GM23338 (cell line): ENCODE measurements around the gene CD53. TPM values are rescaled to one million over a fixed set of nuclear protein-coding genes. Genes with fewer than 3 reads are reported as not detected.

ENCODE experiments used
- ATAC-seq: fragments of 200-7000 bp; cut with Tn5 transposase; 3 replicates; pipeline ENCODE4 v1.9.1; 2020
- DNase-seq: peaks from one replicate; pipeline ENCODE4 v3.0.0-alpha.2; 2015; ENCODE audit warnings: low spot score
- H2AFZ ChIP-seq: fragments of 200-600 bp; sonication (generic); 2 replicates; pipeline ENCODE4 v1.8.0; 2016; ENCODE audit warnings: antibody characterized with exemption, mild to moderate bottlenecking, moderate library complexity
- H3F3A ChIP-seq: fragments of 200-600 bp; sonication (generic); replicated peaks from 2 replicates; pipeline ENCODE4 v1.8.0; 2017; ENCODE audit warnings: antibody characterized with exemption, mixed run types, low read depth
- H3K27ac ChIP-seq: fragments of 200-600 bp; sonication (generic); 2 replicates; pipeline ENCODE4 v1.6.1; 2016; ENCODE audit warnings: low read depth
- H3K27me3 ChIP-seq: fragments of 200-600 bp; sonication (generic); 2 replicates; pipeline ENCODE4 v1.8.0; 2016; ENCODE audit warnings: mild to moderate bottlenecking, mixed run types, moderate library complexity; ENCODE audit not compliant: insufficient read depth
- H3K36me3 ChIP-seq: fragments of 200-600 bp; sonication (generic); 2 replicates; pipeline ENCODE4 v1.8.0; 2016; ENCODE audit warnings: mild to moderate bottlenecking; ENCODE audit not compliant: insufficient read depth
- H3K4me1 ChIP-seq: fragments of 200-600 bp; sonication (generic); 2 replicates; pipeline ENCODE4 v1.8.0; 2016; ENCODE audit warnings: mild to moderate bottlenecking, moderate library complexity; ENCODE audit not compliant: insufficient read depth
- H3K4me2 ChIP-seq: fragments of 200-600 bp; sonication (generic); 2 replicates; pipeline ENCODE4 v1.7.1; 2017; ENCODE audit warnings: mixed run types
- H3K4me3 ChIP-seq: fragments of 200-600 bp; sonication (generic); 2 replicates; pipeline ENCODE4 v1.6.1; 2016; ENCODE audit warnings: mixed run types
- H3K79me2 ChIP-seq: fragments of 200-600 bp; sonication (generic); replicated peaks from 2 replicates; pipeline ENCODE4 v1.8.0; 2017; ENCODE audit warnings: mild to moderate bottlenecking; ENCODE audit not compliant: insufficient read depth
- H3K9me2 ChIP-seq: fragments of 200-600 bp; sonication (generic); 2 replicates; pipeline ENCODE4 v1.8.0; 2017; ENCODE audit not compliant: insufficient read depth
- H4K20me1 ChIP-seq: fragments of 200-600 bp; sonication (generic); replicated peaks from 2 replicates; pipeline ENCODE4 v1.8.0; 2017; ENCODE audit warnings: mild to moderate bottlenecking; ENCODE audit not compliant: insufficient read depth
- H3K27ac Mint-ChIP-seq: 2 replicates; pipeline ENCODE4 v1.8.0; 2020; ENCODE audit warnings: inconsistent platforms, mild to moderate bottlenecking, moderate library complexity, mixed read lengths
- H3K27me3 Mint-ChIP-seq: 3 replicates; pipeline ENCODE4 v1.8.0; 2022; ENCODE audit warnings: low read depth, mild to moderate bottlenecking, moderate library complexity, mixed read lengths, inconsistent platforms; ENCODE audit not compliant: insufficient read depth, poor library complexity
- H3K36me3 Mint-ChIP-seq: 3 replicates; pipeline ENCODE4 v1.8.0; 2021; ENCODE audit warnings: low read depth, mild to moderate bottlenecking, inconsistent platforms, moderate library complexity, mixed read lengths
- H3K4me1 Mint-ChIP-seq: 3 replicates; pipeline ENCODE4 v1.8.0; 2020; ENCODE audit warnings: mild to moderate bottlenecking, inconsistent platforms, mixed read lengths
- H3K4me3 Mint-ChIP-seq: 3 replicates; pipeline ENCODE4 v1.8.0; 2021; ENCODE audit warnings: moderate library complexity, mild to moderate bottlenecking, inconsistent platforms, mixed read lengths
- H3K9me3 Mint-ChIP-seq: 3 replicates; pipeline ENCODE4 v1.8.0; 2020; ENCODE audit warnings: moderate library complexity, mild to moderate bottlenecking, inconsistent platforms, mixed read lengths
- CREB1 ChIP-seq: fragments of 250-450 bp; sonication (Bioruptor Pico); IDR thresholded peaks from 2 replicates; pipeline ENCODE4 v1.5.0; 2020; ENCODE audit warnings: low read depth, mild to moderate bottlenecking, moderate library complexity
- CTCF ChIP-seq, 2 experiments: fragments of 200-600 bp in 1 of 2; sonication (generic) in 1 of 2; conservative IDR thresholded peaks; 2 replicates each; pipeline versions ENCODE4 v1.5.1 to v1.6.1; 2016 to 2017; ENCODE audit warnings: antibody characterized with exemption in 2 of 2, low read depth in 2 of 2, mild to moderate bottlenecking in 2 of 2, moderate library complexity in 1 of 2
- ETS1 ChIP-seq: IDR thresholded peaks from 2 replicates; pipeline ENCODE4 v1.6.1; 2016; ENCODE audit warnings: antibody characterized with exemption
- EZH2 ChIP-seq: fragments of 200-600 bp; sonication (generic); IDR thresholded peaks from one replicate; pipeline ENCODE4 v1.8.0; 2017; ENCODE audit warnings: antibody characterized with exemption, mild to moderate bottlenecking, low read depth; ENCODE audit not compliant: unreplicated experiment
- EZH2phosphoT487 ChIP-seq: fragments of 200-600 bp; sonication (generic); IDR thresholded peaks from one replicate; pipeline ENCODE4 v1.8.1; 2018; ENCODE audit warnings: antibody characterized with exemption; ENCODE audit not compliant: unreplicated experiment
- JUNB ChIP-seq: IDR thresholded peaks from one replicate; pipeline ENCODE4 v1.6.1; 2016; ENCODE audit warnings: antibody characterized with exemption; ENCODE audit not compliant: unreplicated experiment
- NANOG ChIP-seq: IDR thresholded peaks from 2 replicates; pipeline ENCODE4 v1.6.1; 2016; ENCODE audit warnings: antibody characterized with exemption, borderline replicate concordance
- POLR2AphosphoS5 ChIP-seq: IDR thresholded peaks from 2 replicates; pipeline ENCODE4 v1.6.1; 2016; ENCODE audit warnings: antibody characterized with exemption, low read depth
- STAT1 ChIP-seq: IDR thresholded peaks from one replicate; pipeline ENCODE4 v1.6.1; 2016; ENCODE audit warnings: antibody characterized with exemption; ENCODE audit not compliant: unreplicated experiment
- ZNF114 ChIP-seq: fragments of 250-450 bp; sonication (Bioruptor Pico); IDR thresholded peaks from 2 replicates; pipeline ENCODE4 v1.5.0; 2020; ENCODE audit warnings: mild to moderate bottlenecking, moderate library complexity
- ZNF331 ChIP-seq: fragments of 250-450 bp; sonication (Bioruptor Pico); IDR thresholded peaks from 2 replicates; pipeline ENCODE4 v1.5.0; 2020; ENCODE audit warnings: low read depth, mild to moderate bottlenecking, moderate library complexity
- ZNF462 ChIP-seq: fragments of 250-450 bp; sonication (Bioruptor Pico); IDR thresholded peaks from 2 replicates; pipeline ENCODE4 v1.5.0; 2020; ENCODE audit warnings: mild to moderate bottlenecking, moderate library complexity
- polyA plus RNA-seq: library from polyadenylated mRNA; unstranded; fragments of >200 nt; fragmentation: Nextera tagmentation; extraction: Ambion mirVana; gene quantifications from 2 replicates; pipeline ENCODE4 v1.2.1, GENCODE V29; 2016
- total RNA-seq: library from RNA; depleted of rRNA; stranded (reverse); fragments of >200 nt; shearing (Covaris generic); gene quantifications from 2 replicates; pipeline ENCODE4 v1.2.3, GENCODE V29; 2014
- TF ChIP-seq, protein P1 (sequence below): IDR thresholded peaks from one replicate; pipeline ENCODE4 v1.6.1; 2018; ENCODE audit warnings: antibody characterized with exemption; ENCODE audit not compliant: unreplicated experiment

CD53 gene
- total and polyA plus RNA-seq, 2 experiments from 2014 or later = 0.28 to 0.70 TPM

DNA sequence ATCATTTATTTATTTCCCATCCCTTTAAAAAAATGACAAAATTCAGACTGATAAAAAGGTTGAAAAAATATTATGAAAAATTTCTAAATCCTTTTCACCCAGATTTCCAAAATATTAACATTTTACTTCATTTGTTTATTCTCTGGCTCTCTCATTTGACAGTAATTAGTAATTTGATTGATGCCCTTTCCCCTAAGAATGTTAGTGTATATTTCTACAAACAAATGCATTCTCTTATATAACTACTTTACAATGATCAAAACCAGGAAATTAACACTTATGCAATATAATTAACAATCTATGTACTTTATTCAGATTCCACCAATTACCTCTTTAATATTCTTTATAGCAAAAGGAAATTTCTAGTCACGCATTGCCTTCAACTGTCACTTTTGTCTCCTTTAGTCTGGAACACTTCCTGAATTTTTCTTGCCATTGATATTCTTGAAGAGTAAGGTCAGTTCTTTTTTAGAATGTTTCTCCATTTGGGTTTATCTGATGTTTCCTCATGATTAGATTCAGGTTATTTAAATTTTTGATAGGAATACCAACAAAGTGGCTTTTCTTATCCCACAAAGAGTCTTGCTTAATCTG, 3.9 kb downstream of the CD53 start:
- Histone ChIP-seq H3K27ac (no peak overlapping the region), H3F3A (no peaks in the 10 kb centered on the region), H3K36me3 (no peaks in the 10 kb centered on the region), H3K4me2 (no peak overlapping the region), H3K9me2 (no peaks in the 10 kb centered on the region), H3K79me2 (no peaks in the 10 kb centered on the region), H3K27me3 (no peaks in the 10 kb centered on the region), H3K4me1 (no peaks in the 10 kb centered on the region), H2AFZ (no peak overlapping the region), H4K20me1 (no peaks in the 10 kb centered on the region), H3K4me3 (no peak overlapping the region)
- DNase-seq (no peak), ATAC-seq (no peak)
- Mint-ChIP-seq H3K9me3 (no peaks in the 10 kb centered on the region), H3K36me3 (no peaks in the 10 kb centered on the region), H3K4me1 (peaks cover 8% of the 10 kb centered on the region), H3K4me3 (no peak overlapping the region), H3K27me3 (no peaks in the 10 kb centered on the region), H3K27ac (no peak overlapping the region)
- no peak for TF ChIP-seq STAT1
- TF ChIP-seq POLR2AphosphoS5 = no peak
- TF ChIP-seq ETS1 = no peak
- no peak for TF ChIP-seq CREB1
- TF ChIP-seq, protein P1, sequence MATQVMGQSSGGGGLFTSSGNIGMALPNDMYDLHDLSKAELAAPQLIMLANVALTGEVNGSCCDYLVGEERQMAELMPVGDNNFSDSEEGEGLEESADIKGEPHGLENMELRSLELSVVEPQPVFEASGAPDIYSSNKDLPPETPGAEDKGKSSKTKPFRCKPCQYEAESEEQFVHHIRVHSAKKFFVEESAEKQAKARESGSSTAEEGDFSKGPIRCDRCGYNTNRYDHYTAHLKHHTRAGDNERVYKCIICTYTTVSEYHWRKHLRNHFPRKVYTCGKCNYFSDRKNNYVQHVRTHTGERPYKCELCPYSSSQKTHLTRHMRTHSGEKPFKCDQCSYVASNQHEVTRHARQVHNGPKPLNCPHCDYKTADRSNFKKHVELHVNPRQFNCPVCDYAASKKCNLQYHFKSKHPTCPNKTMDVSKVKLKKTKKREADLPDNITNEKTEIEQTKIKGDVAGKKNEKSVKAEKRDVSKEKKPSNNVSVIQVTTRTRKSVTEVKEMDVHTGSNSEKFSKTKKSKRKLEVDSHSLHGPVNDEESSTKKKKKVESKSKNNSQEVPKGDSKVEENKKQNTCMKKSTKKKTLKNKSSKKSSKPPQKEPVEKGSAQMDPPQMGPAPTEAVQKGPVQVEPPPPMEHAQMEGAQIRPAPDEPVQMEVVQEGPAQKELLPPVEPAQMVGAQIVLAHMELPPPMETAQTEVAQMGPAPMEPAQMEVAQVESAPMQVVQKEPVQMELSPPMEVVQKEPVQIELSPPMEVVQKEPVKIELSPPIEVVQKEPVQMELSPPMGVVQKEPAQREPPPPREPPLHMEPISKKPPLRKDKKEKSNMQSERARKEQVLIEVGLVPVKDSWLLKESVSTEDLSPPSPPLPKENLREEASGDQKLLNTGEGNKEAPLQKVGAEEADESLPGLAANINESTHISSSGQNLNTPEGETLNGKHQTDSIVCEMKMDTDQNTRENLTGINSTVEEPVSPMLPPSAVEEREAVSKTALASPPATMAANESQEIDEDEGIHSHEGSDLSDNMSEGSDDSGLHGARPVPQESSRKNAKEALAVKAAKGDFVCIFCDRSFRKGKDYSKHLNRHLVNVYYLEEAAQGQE = no peak
- no peak for TF ChIP-seq EZH2
- TF ChIP-seq ZNF114 (CRISPR knock-in tag) = no peak
- no peak for TF ChIP-seq NANOG
- no peak for TF ChIP-seq ZNF331
- TF ChIP-seq JUNB = no peak
- TF ChIP-seq EZH2phosphoT487 = no peak
- no peak for TF ChIP-seq CTCF (conservative IDR thresholded peaks at IDR 0.05; ENCODE audit: low read depth in 2 of 2)
- TF ChIP-seq ZNF462 = no peak
